ENCODE data around the gene SLC1A5.

- TF ChIP-seq EZH2 (IDR thresholded peaks at IDR 0.05; ENCODE audit: borderline replicate concordance, low read depth, low read length, severe bottlenecking) (no peak), CTCF (IDR thresholded peaks at IDR 0.05; ENCODE audit: extremely low read depth in 1 of 2, insufficient read depth in 1 of 2, low read depth in 1 of 2, low read length in 2 of 2) (no peak), JUN (IDR thresholded peaks at IDR 0.05; ENCODE audit: borderline replicate concordance, insufficient read depth, insufficient read length, low read depth) (no peak)
Observed at GRCh38 chr19:46797881-46798280, 9.5 kb upstream of the SLC1A5 start.

Measured in endothelial cell of umbilical vein (primary cell).